Measurements from ENCODE around the gene CYTH1. TPM values are rescaled to one million over a fixed set of nuclear protein-coding genes. Genes with fewer than 3 reads are reported as not detected.

The CYTH1 gene
- total RNA-seq, 1 experiment from 2014 or later, result 46.7 TPM

- Histone ChIP-seq H3K9me3 (ENCODE audit: control insufficient read depth, insufficient read depth, low read depth, low read length) (no peaks in the 10 kb centered on the region), H3K4me1 (ENCODE audit: control insufficient read depth, insufficient read depth, low read length) (no peaks in the 10 kb centered on the region), H3K27ac (ENCODE audit: low read length) (no peak overlapping the region), H3K4me3 (ENCODE audit: low read depth in 2 of 2, low read length in 2 of 2) (no peak overlapping the region), H3K27me3 (ENCODE audit: control insufficient read depth, insufficient read depth, low read length) (no peaks in the 10 kb centered on the region; the same call in 1 of the 2 replicates), H3K36me3 (ENCODE audit: control insufficient read depth, insufficient read depth, low read length) (no peaks in the 10 kb centered on the region)
- intact Hi-C loops (cut with micrococcal nuclease; ENCODE audit: unreplicated experiment), result no loop called here
- DNase-seq (ENCODE audit: low read depth, low spot score) (no peak), ATAC-seq (no peak; the same call in 1 of the 2 replicates)
- ChIA-PET POLR2A (no interaction called here), CTCF (interaction anchor here (0.5 kb wide), 1 partner anchor 55 kb away, joined by 5 read pairs; no protein-coding TSS in a partner anchor)
- TF ChIP-seq TCF7L2 (IDR thresholded peaks at IDR 0.05; ENCODE audit: low read depth, low read length) (no peak), POLR2AphosphoS5 (IDR thresholded peaks at IDR 0.05; ENCODE audit: low read depth, low read length) (no peak), REST (IDR thresholded peaks at IDR 0.05; ENCODE audit: insufficient read depth in 1 of 2, low read depth in 2 of 2, low read length in 1 of 2) (no peak), SIN3A (IDR thresholded peaks at IDR 0.05; ENCODE audit: borderline replicate concordance, insufficient read depth, low read depth, low read length) (no peak), CTCF (IDR thresholded peaks at IDR 0.05) (no peak)
- in situ Hi-C loops (cut with HindIII; ENCODE audit: low pct_unique_long_range_greater_than_20kb, low sequenced_read_pairs), result no loop called here
- no TSS peak for BruUV-seq (replicated peaks)
Observed at GRCh38 chr17:78652913-78653312, 129.2 kb downstream of the CYTH1 start.

- TF ChIP-seq CTCF (IDR thresholded peaks at IDR 0.05), result no peak
- TF ChIP-seq REST (IDR thresholded peaks at IDR 0.05; ENCODE audit: insufficient read depth in 1 of 2, low read depth in 2 of 2, low read length in 1 of 2), result no peak
- TF ChIP-seq TCF7L2 (IDR thresholded peaks at IDR 0.05; ENCODE audit: low read depth, low read length), result no peak
- no peak for TF ChIP-seq POLR2AphosphoS5 (IDR thresholded peaks at IDR 0.05; ENCODE audit: low read depth, low read length)
- TF ChIP-seq SIN3A (IDR thresholded peaks at IDR 0.05; ENCODE audit: borderline replicate concordance, insufficient read depth, low read depth, low read length), result no peak
- no peaks in the 10 kb centered on the region for H3K4me1 ChIP-seq (ENCODE audit: control insufficient read depth, insufficient read depth, low read length)
Observed at GRCh38 chr17:78652024-78652423, 130.0 kb downstream of the CYTH1 start.

More at GRCh38 chr17:78652024-78652423, 130.0 kb downstream of the CYTH1 start:
- in situ Hi-C loops (cut with HindIII; ENCODE audit: low pct_unique_long_range_greater_than_20kb, low sequenced_read_pairs), result no loop called here
- DNase-seq (ENCODE audit: low read depth, low spot score), result no peak
- Histone ChIP-seq H3K27ac (ENCODE audit: low read length) (no peak overlapping the region), H3K4me3 (ENCODE audit: low read depth in 2 of 2, low read length in 2 of 2) (no peak overlapping the region), H3K36me3 (ENCODE audit: control insufficient read depth, insufficient read depth, low read length) (no peaks in the 10 kb centered on the region), H3K9me3 (ENCODE audit: control insufficient read depth, insufficient read depth, low read depth, low read length) (no peaks in the 10 kb centered on the region), H3K27me3 (ENCODE audit: control insufficient read depth, insufficient read depth, low read length) (no peaks in the 10 kb centered on the region; the same call in 1 of the 2 replicates)
- ChIA-PET POLR2A (no interaction called here), CTCF (no interaction called here)
- ATAC-seq, result no peak
- intact Hi-C loops (cut with micrococcal nuclease; ENCODE audit: unreplicated experiment), result no loop called here
- no TSS peak for BruUV-seq (replicated peaks)
